Hippocampal formation (tissue), 2 donors: Measurements from ENCODE around the gene SPINK13.
"Not testable (repeated sequence)": the region's sequence is repeated elsewhere in the genome, so short reads cannot be mapped to it uniquely, and the experiment has no call there.

ENCODE experiments used
- DNase-seq, 2 donors: peaks; one replicate each; lab custom pipeline; 2025; lab: John Stamatoyannopoulos, UW

The SPINK13 gene, protein sequence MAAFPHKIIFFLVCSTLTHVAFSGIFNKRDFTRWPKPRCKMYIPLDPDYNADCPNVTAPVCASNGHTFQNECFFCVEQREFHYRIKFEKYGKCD

DNA sequence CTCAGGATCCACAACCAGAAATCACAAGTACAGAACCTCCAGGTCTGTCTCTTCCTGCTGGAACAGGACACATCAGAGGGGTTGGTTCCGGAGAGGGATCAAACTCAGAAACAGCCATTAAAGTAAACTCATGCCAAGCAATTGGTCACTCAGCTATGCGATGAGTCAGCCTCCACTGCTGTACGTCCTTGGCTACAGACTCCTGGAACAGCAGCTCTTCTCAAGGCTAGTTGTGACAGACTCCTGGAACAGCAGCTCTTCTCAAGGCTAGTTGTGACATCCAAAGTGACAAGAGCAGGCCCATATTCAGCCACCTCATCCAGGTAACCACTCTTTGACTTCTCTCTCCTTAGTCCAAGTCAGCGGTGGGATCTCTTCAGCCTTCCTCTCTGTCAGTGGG is at the start of gene SPINK13:
Gene SPINK13, plus strand, starts transcription at position 229 of the 400 bp plus-strand sequence. CDS start 1,279 bp downstream, outside the sequence.
- DNase-seq: no peak

- DNase-seq: no peak
Observed at GRCh38 chr5:148221508-148221907, 47.1 kb upstream of the SPINK13 start.

DNA sequence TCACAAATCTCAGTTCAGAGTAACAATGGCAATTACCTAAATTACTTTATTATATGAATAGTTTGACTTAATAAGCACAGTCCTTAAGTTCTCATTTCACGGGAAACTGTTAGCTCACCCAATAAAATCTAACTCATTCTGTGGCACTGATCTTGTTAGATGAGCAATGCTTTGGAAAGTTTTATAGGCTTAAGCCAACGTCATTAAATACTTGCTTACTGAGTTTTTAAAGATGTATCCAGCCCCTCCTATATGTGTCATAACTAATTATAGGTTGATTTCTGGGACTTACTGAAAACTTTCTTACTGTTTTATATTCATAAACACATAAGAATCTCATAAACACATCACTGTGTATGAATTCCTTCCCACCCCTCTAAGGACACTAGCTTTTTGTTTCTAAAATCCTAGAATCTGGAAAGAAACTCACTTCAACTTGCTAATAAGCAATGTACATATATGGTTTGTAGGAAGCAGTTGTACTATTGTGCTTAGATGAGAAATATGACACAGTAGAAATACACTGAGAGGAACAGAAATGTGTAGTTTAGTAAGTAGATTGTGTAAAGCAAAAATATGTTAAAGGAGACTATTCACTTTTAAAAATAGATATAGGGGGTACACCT is 44.4 kb upstream of the SPINK13 start:
- no peak for DNase-seq

GRCh38 chr5:148228392-148228984 is 40.1 kb upstream of the SPINK13 start:
- no peak for DNase-seq

GRCh38 chr5:148229840-148230239 is 38.8 kb upstream of the SPINK13 start:
- DNase-seq: no peak

- no peak for DNase-seq
Observed at GRCh38 chr5:148230240-148230639, 38.4 kb upstream of the SPINK13 start.

- no peak for DNase-seq
Observed at GRCh38 chr5:148237785-148238417, 30.7 kb upstream of the SPINK13 start.

DNA sequence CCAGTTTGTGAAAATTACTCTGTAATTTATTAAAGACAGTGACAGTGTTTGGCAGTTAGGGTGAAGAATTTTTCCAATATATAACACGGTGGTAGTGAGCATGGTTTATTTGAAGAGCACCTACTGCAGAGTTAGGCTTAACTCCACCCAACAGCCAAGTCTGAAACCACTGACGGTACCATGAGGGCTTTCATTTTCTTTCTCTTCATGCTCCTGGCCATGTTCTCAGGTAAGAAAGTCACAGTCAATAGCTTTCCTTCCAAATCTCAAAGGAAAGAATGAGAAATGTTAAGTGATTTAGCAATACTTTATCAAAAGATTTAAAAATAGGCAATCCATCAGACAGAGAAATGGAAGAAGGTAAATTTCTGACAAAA is 30.2 kb upstream of the SPINK13 start, which contains the start of gene MARCOL:
Gene MARCOL, plus strand, starts transcription at position 108 of the 377 bp plus-strand sequence. Its CDS starts 73 bp downstream, at position 181.
- DNase-seq: no peak

- DNase-seq: no peak
Observed at GRCh38 chr5:148248894-148249293, 19.7 kb upstream of the SPINK13 start.

- DNase-seq: no peak
Observed at GRCh38 chr5:148255456-148255855, 13.1 kb upstream of the SPINK13 start.

GRCh38 chr5:148259288-148259687 is 9.3 kb upstream of the SPINK13 start:
- DNase-seq: no peak

DNA sequence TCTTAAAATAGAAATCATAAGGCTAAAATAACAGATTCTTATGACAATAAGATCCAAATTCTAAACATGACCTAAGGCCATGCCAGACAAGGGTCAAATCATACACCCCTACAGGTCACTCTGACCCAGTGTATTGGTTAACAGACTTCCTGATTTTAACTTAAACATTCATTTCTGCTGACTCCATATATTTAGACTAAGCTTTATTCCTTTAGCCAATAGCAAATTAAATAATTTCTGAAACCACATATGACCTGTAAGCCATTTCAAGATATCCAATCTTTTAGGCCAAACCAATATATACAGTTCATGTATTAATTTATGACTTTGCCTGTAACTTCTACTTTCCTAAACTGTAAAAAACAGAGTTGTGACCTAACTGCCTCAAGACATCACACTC is 7.4 kb upstream of the SPINK13 start:
- DNase-seq: no peak

- no peak for DNase-seq
Observed at GRCh38 chr5:148267962-148268361, 632 bp upstream of the SPINK13 start.

GRCh38 chr5:148275129-148275528 is 6.5 kb downstream of the SPINK13 start:
- not testable (repeated sequence) for DNase-seq

DNA sequence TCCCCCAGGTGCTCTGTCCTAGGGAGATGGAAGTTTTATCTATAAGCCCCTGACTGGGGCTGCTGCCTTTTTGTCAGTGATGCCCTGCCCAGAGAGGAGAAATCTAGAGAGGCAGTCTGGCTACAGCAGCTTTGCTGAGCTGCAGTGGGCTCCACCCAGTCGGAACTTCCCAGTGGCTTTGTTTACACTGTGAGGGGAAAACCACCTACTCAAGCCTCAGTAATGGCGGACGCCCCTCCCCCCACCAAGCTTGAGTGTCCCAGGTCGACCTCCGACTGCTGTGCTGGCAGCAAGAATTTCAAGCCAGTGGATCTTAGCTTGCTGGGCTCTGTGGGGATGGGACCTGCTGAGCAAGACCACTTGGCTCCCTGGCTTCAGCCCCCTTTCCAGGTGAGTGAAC is 12.3 kb downstream of the SPINK13 start:
- DNase-seq: not testable (repeated sequence)

- DNase-seq: not testable (repeated sequence)
Observed at GRCh38 chr5:148281336-148281735, 12.7 kb downstream of the SPINK13 start.

- peak in 1 of 2 donors; percentile 45 for DNase-seq
Observed at GRCh38 chr5:148290271-148291195, 21.9 kb downstream of the SPINK13 start.

GRCh38 chr5:148297731-148298130 is 29.1 kb downstream of the SPINK13 start:
- DNase-seq: no peak

DNA sequence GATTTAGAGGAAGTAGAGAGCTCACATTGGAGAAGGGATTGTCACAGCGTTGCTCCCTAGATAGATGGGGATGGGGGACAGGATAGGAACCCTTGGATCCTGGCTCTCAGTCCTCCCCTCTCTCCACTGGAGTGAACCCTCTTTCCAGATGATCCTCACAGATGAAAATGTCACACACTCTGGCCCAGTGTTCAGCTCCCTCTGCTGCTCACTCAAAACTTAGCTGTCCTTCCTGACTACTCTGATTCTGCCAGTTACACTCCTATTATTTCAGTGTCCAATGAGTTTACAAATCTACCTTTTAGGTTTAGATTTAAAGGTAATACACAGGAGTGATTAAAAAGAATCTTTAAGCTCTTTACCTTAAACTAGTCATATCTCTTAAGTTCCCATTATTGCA is 37.9 kb downstream of the SPINK13 start:
- DNase-seq: no peak

GRCh38 chr5:148309019-148309418 is 40.4 kb downstream of the SPINK13 start:
- DNase-seq: no peak

DNA sequence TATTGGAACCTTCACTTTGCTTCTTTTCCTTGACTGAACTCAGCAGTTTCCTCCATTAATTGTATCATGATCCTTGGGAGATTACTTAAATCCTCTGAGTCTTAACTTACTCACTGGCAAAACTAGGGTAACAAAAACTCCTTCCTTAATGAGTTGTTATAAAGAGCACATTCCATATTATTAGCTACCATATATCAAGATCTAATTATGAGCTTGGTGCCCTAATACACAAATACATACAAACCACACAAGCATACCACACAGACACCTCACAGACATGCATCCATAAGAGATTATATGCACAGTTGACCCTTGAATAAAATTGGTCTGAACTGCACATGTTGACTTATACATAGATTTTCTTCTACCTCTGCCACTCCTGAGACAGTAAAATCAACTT is 41.2 kb downstream of the SPINK13 start:
- no peak for DNase-seq

DNA sequence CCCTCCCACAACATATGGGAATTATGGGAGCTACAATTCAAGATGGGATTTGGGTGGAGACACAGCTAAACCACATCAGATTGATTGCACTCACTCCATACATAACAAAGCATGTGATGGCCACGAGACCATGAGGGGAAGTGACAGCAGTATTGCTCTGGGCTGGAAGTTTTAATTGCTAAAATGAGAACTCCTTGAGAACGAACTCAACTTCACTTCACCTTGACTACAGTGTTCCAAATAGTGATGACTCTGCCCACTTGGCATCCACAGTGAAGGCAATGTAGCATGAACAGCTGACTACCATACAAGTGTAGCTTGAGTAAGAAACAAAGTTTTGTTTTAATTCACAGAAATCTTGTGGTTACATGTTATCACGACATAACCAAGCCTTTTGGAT is 42.9 kb downstream of the SPINK13 start:
- no peak for DNase-seq
